Left lung (tissue), 10 donors: ENCODE results near the gene CTIF. TPM values are rescaled to one million over a fixed set of nuclear protein-coding genes. Genes with fewer than 3 reads are reported as not detected.

Experiments
- ATAC-seq: fragments of 200-7000 bp; cut with Tn5 transposase; one replicate; pipeline ENCODE4 v1.9.1; 2020; ENCODE audit warnings: moderate library complexity
- DNase-seq, 4 donors: peaks; one replicate each; pipeline ENCODE4 v3.0.0-alpha.2; 2013 to 2020
- H3K27ac ChIP-seq, 2 donors: fragments of 200-600 bp; sonication (generic) in 1 of 2; one replicate each; pipeline versions ENCODE4 v1.5.0 to v1.8.0; 2020 to 2021
- H3K27me3 ChIP-seq, 2 donors: fragments of 200-600 bp; sonication (generic) in 1 of 2; one replicate each; pipeline versions ENCODE4 v1.5.0 to v1.8.0; 2020 to 2021
- H3K36me3 ChIP-seq, 2 donors: fragments of 200-600 bp; sonication (generic) in 1 of 2; one replicate each; pipeline versions ENCODE4 v1.5.0 to v1.8.0; 2020 to 2021
- H3K4me1 ChIP-seq, 2 donors: fragments of 200-600 bp; one replicate each; pipeline ENCODE4 v1.8.0; 2021
- H3K4me3 ChIP-seq, 2 donors: fragments of 200-600 bp; sonication (generic) in 1 of 2; one replicate each; pipeline versions ENCODE4 v1.5.0 to v1.8.0; 2020 to 2021; ENCODE audit warnings: mild to moderate bottlenecking in 1 of 2
- H3K9me3 ChIP-seq, 2 donors: fragments of 200-600 bp; sonication (generic) in 1 of 2; one replicate each; pipeline versions ENCODE4 v1.5.0 to v1.8.0; 2020 to 2021
- intact Hi-C, 2 donors: fragments of 100-400 bp; cut with DNase I; formaldehyde crosslinking; loops; one replicate each; pipeline versions ENCODE4 v1.11.2 to v1.14.2; 2022
- polyA plus RNA-seq, 6 donors: library from polyadenylated mRNA; unstranded; fragments of 120-200 nt; gene quantifications; one replicate each; pipeline ENCODE4 v1.2.1, GENCODE V29; 2013; ENCODE audit not compliant: insufficient read length in 6 of 6
- total RNA-seq, 2 donors: library from RNA; stranded (reverse); fragmentation: NEBNext Ultra II Directional; extraction: Animal tissue kit (Norgen Biotek cat#: 25700); gene quantifications; one replicate each; pipeline ENCODE4 v1.2.1, GENCODE V29; 2021
- TF ChIP-seq, protein P1 (sequence below), 2 donors: fragments of 200-600 bp; sonication (generic) in 1 of 2; IDR thresholded peaks; one replicate each; pipeline versions ENCODE4 v1.5.0 to v1.8.0; 2021; ENCODE audit warnings: antibody characterized with exemption in 2 of 2
- donor health status: DM: no; HTN: yes; CAD: no.
- donor health status: DM: no; HTN: no; CAD: no.

The CTIF gene
- total and polyA plus RNA-seq, 8 donors: 24.9 to 46.1 (median 34.9) TPM

- TF ChIP-seq, protein P1, sequence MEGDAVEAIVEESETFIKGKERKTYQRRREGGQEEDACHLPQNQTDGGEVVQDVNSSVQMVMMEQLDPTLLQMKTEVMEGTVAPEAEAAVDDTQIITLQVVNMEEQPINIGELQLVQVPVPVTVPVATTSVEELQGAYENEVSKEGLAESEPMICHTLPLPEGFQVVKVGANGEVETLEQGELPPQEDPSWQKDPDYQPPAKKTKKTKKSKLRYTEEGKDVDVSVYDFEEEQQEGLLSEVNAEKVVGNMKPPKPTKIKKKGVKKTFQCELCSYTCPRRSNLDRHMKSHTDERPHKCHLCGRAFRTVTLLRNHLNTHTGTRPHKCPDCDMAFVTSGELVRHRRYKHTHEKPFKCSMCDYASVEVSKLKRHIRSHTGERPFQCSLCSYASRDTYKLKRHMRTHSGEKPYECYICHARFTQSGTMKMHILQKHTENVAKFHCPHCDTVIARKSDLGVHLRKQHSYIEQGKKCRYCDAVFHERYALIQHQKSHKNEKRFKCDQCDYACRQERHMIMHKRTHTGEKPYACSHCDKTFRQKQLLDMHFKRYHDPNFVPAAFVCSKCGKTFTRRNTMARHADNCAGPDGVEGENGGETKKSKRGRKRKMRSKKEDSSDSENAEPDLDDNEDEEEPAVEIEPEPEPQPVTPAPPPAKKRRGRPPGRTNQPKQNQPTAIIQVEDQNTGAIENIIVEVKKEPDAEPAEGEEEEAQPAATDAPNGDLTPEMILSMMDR (IDR thresholded peaks at IDR 0.05): no peak
- intact Hi-C loops: no loop called here
- DNase-seq (no peak), ATAC-seq (no peak)
- peaks cover 5 to 33% of the 10 kb centered on the region in 2 donors for H3K4me1 ChIP-seq
- no peaks in the 10 kb centered on the region for H3K27me3 ChIP-seq
- no peak overlapping the region for H3K4me3 ChIP-seq
- no peak overlapping the region for H3K27ac ChIP-seq
- H3K36me3 ChIP-seq: no peaks in the 10 kb centered on the region
- H3K9me3 ChIP-seq: no peaks in the 10 kb centered on the region
These were observed 356.0 kb downstream of the CTIF start for GRCh38 chr18:48894799-48895346.

- intact Hi-C loops: no loop called here
- ATAC-seq (no peak), DNase-seq (no peak)
- Histone ChIP-seq H3K4me1 (peaks cover 5 to 34% of the 10 kb centered on the region in 2 donors), H3K27me3 (no peaks in the 10 kb centered on the region), H3K4me3 (no peak overlapping the region), H3K9me3 (no peaks in the 10 kb centered on the region), H3K27ac (peak overlapping the region in 1 of 2 donors; percentile 83), H3K36me3 (no peaks in the 10 kb centered on the region)
- TF ChIP-seq, protein P1 (IDR thresholded peaks at IDR 0.05): no peak
These were observed 357.6 kb downstream of the CTIF start for GRCh38 chr18:48896326-48896874.

- Histone ChIP-seq H3K27me3 (no peaks in the 10 kb centered on the region), H3K4me3 (no peak overlapping the region), H3K27ac (peak overlapping the region in 1 of 2 donors; percentile 83), H3K36me3 (no peaks in the 10 kb centered on the region), H3K4me1 (peaks cover 8 to 40% of the 10 kb centered on the region in 2 donors), H3K9me3 (no peaks in the 10 kb centered on the region)
- DNase-seq (peak in 2 of 4 donors; percentile 89 to 93), ATAC-seq (peak; percentile 84)
- TF ChIP-seq, protein P1 (IDR thresholded peaks at IDR 0.05): peak in 1 of 2 donors; percentile 40
- intact Hi-C loops: no loop called here
These were observed 358.2 kb downstream of the CTIF start for GRCh38 chr18:48896875-48897511.

DNA sequence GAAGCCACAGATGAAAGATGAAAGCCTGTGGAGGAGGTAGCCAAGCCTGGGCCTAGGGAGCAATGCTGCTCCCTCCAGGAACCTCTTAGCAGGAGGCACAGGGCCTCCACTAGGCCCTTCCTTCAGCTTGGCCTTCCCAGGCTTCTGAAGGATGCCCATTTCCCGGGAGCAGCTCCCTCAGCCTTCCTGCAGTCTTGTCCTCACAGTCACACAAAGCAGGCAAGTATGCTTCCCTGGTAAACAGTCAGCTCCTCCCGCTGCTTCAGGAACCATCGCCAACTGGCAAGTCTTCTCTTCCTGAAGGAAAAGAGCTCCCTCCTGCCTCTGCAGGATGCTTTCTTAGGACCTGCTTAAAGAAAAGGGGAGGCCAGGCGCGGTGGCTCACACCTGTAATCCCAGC lies 358.7 kb downstream of the CTIF start:
- no peaks in the 10 kb centered on the region for H3K36me3 ChIP-seq
- H3K27ac ChIP-seq: peak overlapping the region in 1 of 2 donors; percentile 83
- H3K9me3 ChIP-seq: no peaks in the 10 kb centered on the region
- intact Hi-C loops: no loop called here
- TF ChIP-seq, protein P1 (IDR thresholded peaks at IDR 0.05): no peak
- no peak overlapping the region for H3K4me3 ChIP-seq
- H3K27me3 ChIP-seq: no peaks in the 10 kb centered on the region
- H3K4me1 ChIP-seq: peaks cover 13 to 46% of the 10 kb centered on the region in 2 donors
- ATAC-seq: no peak
- no peak for DNase-seq

- ATAC-seq: no peak
- no peaks in the 10 kb centered on the region for H3K36me3 ChIP-seq
- H3K27me3 ChIP-seq: no peaks in the 10 kb centered on the region
- intact Hi-C loops: no loop called here
- TF ChIP-seq, protein P1 (IDR thresholded peaks at IDR 0.05): no peak
- no peak for DNase-seq
- H3K27ac ChIP-seq: no peak overlapping the region
- H3K4me1 ChIP-seq: peaks cover 20 to 51% of the 10 kb centered on the region in 2 donors
- H3K9me3 ChIP-seq: no peaks in the 10 kb centered on the region
- H3K4me3 ChIP-seq: no peak overlapping the region
These were observed 359.7 kb downstream of the CTIF start for GRCh38 chr18:48898521-48898920.
